ENCODE measurements around the gene CYP27B1.

Gene CYP27B1

DNA sequence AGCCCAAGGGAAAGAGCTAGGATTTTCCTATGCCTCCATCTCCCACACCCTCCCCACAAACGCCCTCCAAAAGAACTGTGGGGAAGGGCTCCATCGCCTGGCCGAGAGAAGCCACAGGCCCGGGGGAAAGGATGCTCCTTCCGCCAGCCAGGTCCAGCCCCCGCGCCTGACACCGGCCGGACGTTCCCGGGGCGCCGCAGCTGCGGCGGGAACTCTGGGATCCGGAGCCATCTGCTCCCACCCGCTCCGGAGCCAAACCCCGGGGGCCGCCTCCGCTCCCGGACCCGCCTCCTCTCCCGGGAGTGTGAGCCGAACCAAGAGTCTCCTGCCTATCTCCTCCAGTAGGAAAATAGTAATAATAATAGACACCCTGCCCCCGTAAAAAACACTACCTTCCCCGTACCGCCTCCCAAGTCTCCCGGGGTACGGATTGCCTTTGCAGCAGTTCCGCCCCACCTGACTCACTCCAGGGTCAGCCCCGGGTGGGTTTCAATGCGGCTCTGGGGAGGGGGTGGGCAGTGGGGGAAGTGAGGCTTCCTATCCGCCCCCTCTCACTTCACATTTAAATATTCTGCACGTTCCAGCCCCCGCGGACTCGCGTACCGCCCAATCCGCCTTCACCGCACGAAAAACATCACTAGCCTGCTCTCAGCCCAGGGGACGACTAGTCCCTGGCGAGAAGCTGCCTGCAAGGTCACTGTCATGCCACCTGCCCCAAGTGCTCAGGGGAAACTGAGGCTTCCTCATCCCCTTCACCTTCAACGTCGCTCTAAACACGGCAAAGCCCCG lies 30.7 kb downstream of the CYP27B1 start:
- DNase-seq (ENCODE audit: low read depth, low spot score), result no peak

DNA sequence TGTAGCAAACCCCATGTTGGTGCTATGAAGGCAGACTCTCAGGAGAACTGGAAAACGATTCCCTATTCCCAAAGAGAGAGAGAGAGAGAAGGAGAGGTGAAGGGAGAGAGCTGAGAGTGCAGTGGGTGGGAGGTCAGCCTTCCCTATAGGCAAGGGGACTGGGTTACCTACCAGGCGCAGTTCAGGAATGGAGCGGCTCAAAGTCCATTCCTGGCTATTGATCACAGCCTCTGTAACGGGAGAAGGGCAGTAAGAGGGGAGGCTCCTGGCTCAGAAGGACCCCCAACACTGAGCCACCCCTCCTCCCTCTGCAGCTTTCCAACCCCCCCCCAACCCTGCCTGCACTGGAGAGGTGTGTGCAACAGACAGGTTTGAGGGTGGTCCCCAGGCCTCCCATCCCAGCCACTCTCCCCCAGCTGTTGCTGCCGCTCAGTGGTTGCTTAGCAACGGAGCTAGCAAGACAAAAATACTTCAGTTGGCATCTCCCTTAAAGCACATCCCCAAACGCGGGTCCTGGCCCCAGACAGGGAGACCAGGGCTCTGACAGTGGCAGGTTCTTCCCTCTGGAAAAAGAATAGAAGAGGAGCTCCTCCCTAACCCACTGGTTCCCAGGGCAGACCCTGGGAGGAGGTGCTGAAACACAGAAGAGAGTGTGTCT lies 31.6 kb downstream of the CYP27B1 start:
- DNase-seq (ENCODE audit: low read depth, low spot score), result no peak

DNA sequence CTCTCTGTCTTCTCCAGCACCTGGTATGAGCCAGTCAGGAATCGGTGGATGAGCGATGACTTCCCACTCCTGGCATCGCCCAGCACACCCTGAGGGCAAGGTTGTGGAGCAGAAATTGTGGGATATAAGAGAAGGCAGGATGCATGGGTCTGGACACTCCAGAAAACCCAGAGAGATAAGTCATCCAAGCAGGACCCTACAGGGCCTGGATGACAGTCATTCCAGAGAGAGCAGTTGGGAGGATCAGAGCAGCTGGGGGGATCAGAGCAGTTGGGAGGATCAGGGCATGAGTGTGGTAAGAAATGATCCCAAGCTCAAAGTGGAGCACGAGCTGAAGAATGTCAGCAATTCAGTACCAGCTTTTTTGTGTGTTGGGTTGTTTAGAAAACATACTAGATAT lies 32.3 kb downstream of the CYP27B1 start:
- DNase-seq (ENCODE audit: low read depth, low spot score), result no peak

DNA sequence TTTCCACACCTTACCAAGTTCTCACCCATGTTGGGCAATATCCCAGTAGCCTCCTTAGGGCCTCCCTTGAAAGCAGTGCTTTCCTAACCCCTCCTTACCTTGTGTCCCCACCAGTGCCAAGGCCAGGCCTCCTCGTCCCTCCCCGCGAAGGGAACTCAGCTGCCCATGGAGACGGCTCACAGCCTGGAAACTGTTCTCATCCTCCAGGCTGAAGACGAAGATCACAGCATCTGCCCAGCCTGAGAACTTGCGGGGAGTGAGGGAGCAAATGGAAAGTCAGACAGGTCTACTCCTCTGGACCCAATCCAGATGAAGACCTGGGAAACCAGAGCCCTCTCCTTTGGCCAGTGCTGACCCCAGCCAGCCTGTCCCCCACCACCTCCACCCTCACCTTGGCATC lies 33.0 kb downstream of the CYP27B1 start:
- DNase-seq (ENCODE audit: low read depth, low spot score), result no peak

DNA sequence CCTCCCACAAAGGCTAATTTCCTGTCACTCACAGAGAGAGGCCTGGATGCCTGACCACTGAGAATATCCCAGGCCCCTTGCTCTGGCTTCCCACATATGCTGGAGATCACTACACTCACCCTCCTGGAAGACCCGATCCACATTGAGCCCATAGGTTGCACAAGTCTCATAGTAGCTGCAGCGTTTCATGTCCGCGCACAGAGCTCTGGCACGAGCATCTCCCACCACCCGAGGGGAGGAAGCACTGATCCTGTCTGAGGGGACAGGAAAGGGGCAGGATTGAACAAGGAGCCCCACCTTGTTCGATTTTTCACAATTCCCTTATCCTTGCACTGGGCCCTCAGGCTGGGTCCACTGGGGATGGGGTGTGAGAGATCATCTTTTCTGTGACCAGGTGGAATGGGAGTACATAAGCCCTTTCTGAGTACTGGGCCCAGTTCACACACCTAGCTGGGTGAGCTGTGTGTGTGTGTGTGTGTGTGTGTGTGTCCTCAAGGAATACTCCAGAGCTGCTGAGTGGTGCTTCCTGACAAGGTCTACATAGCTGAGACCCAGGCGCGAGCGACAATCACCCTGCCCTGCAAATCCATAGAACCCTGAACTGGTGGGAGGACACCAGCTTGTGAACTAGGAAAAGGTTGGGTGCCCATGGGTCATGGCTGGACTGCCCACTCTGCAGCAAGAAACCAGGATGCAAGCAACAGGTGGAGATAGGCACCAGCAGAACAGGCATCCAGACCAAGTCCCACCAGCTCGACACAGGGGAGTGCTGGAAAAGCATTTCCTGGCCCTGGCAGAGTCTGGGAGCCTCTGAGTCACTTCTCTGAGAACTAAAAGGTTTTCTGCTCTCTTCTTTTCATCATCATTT lies 33.9 kb downstream of the CYP27B1 start:
- no peak for DNase-seq (ENCODE audit: low read depth, low spot score)

DNA sequence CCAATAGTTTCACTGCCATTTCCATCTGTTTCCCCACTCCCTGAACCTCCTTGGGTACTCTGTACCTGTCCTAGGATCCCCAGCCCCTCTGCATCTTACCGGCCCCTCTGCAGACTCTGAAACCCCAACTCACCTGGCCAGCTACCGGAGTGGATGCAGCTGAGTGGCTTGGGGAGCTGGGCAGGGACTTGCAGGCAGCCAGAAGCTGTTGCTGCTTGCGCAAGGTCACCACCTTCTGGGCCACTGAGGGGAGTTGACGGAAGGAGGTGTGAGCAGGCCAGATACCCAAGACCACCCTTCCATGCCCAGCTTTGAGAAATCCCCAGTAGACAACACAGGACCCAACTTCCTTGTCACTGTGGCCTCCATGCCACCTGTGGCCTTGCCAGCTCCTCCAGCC lies 34.6 kb downstream of the CYP27B1 start:
- no peak for DNase-seq (ENCODE audit: low read depth, low spot score)

DNA sequence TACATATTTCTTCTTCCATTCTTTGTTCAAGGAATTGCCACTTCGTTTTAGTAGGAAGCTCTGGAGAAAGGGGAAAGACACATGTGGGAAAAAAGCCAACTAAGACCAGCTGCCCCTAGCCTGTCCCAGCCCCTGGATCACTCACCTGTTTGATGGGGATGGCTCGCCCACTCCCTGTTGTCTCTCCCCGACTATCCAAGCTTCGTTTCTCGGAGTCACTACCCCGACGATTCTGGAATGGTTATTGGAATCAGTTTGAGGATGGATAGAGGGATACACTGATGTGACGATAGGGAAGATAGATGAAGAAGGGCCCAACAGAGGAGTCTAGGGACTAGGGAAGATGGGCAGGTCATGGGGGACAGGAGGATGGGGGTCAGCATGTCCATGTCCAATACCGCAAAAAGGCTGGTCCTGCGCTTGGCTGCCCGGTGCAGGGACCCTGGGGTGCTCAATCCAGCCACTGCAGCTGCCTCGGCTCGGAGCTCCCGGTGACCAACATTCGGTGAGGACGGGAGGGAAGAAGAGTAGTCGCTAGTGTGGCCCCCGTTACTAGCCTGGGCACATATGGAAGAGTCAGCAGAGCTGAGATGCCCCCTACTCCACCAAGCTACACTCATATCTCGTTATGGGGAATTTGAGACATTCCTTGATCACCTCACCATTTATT lies 35.3 kb downstream of the CYP27B1 start:
- DNase-seq (ENCODE audit: low read depth, low spot score), result no peak

DNA sequence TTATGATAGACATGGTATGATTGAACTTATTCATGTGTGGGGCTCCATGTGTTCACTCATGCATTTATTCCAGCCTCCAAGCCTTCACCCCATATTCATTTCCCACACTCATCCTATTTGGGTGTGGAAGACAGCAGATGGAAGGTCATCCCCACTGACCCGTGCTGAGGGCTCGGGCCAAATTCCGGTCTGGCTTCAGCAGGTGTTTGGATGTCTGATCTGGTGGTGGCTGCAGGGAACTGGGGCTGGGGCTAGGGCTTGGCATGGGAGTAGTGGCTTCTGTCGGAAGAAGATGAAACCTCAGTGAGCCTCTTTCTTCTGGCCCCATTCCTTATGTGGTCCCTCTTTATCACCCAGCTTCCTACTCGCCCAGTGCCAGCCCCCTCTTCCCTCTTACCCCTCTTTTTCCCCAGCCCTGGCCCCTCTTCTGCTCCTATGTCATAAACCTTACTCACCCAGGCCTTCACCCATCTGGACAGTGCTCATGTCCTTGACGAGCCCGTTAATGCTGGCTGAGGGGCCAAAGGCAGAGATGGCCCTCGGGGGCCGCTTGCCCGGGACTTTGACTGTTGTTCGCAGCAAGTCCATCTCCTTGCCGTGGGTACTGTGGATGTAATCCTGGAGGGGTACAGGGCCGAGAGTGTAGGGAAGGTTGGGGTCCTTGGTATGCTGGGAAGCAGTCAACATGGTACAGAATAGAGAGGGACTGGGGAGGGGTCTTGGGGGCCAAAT lies 36.4 kb downstream of the CYP27B1 start:
- DNase-seq (ENCODE audit: low read depth, low spot score), result no peak

DNA sequence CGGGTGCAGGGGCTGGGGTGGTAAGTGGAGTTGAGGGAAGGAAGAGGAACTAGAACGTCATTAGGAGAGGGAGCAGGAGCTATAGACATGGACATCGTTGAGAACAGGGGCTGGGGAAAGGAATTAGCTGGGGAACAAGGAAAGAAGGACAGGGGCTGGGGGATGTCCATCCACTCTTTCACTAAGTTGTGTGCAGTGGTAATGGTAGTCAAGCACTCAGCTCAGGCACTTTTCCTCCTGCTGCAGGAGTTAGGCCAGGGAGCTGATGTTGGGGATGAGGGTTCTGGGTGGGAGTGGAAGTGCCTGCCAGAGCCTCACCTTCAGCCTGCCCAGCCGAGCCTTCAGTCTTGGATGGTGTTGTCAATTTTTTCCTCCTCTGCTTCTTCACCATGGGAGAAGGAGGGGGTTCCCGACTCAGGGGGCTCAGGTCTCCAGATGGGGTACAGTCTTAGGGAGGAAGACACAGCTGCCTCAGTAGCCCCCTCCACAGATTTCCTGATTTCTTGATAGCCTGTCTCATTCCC lies 37.5 kb downstream of the CYP27B1 start:
- no peak for DNase-seq (ENCODE audit: low read depth, low spot score)

DNA sequence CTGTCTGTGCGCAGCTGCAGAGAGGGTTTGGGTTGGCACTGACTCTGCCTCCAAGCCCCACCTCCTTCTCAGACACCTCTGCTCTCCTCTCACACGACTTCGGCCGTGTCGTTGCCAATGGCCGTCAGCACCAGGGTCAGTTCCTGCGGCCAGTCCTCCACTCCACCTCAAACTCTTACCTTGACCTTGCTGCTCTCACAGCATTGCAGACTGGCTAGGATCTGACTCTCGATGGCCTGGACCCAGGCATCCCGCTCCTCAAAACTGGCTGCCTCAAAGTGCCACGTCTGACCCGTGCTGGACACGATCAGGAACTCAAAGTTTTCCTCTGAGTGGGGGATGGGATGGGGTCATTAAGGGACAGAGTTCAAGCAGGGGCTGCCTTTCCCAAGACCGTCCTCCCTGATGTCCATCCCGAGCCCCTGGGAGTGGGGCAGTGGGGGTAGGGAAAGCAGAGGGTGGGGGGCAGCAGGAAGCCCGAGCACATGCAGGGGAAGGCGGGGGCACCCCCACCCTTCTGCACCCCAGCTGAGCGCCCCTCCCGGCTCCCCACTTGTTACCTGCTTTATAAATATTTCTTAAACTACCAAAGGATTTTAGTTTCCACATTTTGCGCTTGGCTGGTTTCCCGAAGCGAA lies 39.0 kb downstream of the CYP27B1 start:
- DNase-seq (ENCODE audit: low read depth, low spot score), result no peak

DNA sequence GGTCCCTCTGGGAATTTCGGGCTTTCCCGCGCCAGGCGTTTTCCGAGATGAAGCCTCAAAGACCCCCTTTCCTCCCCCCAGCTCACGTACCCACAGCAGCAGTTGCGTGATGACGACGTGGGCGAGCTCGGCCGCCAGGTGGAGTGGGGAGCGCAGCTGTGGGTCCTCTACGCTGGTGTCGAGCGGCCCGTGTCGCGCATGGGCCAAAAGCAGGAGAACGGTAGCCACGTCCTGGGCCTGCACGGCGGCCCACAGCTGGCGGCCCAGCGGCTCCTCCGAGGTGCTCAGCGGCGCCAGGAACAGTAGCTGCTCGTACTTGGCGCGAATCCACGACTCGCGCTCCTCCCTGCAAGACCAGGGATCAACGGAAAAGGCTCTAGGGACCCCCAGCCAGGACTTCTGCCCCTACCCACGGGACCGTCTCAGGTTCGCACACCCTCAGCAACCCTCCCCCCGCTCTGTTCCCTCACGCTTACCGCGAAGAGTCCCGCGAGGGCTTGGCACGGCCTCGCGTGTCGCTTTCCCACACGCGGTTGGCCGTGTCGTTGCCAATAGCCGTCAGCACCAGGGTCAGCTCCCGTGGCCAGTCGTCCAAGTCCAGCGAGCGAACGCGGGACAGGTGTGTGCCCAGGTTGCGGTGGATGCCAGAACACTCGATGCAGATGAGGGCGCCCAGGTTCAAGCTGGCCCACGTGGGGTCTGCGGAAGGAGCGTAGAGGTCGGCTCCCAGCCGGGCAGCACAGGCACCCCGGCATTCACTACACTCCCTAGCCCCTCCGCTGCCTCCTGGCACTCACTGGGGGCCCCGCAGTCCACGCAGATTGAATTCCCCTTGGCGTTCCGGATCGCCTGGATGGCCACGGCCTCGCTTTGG lies 39.8 kb downstream of the CYP27B1 start:
- DNase-seq (ENCODE audit: low read depth, low spot score), result no peak

DNA sequence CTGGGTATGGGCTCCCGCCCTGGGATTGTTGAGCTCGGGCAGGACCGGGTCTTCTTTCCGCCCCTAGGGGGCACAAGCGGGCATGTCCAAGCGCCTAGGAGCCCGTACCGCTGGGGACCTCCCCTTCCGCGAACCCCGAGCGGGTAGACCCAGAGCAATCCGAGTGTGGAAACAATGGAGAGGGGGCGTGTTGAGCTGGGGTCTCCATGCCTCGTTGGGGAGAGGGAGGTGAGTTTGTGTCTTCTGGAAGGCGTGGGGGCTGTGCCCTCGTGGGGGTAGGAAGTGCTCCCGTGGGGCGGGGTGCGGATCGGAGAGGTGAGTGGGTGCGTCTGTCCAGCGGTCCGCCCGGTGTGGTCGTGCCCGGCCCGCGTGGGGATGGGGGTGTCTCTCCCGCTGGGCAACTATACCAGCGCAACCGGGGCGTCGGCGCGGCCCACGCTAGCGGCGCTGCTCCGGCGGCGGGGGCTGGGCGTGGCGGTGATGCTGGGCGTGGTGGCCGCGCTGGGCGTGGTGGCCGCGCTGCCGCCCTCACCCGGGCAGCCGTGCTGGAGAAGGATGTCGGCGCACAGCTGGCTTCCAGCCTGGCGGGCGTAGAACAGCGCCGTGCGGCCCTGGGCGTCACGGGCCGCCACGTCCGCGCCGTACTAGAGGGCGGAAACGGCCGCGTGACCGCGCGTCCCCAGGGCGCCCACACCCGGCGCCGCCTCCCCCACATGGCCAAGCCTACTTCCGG lies 40.6 kb downstream of the CYP27B1 start:
- DNase-seq (ENCODE audit: low read depth, low spot score), result no peak

DNA sequence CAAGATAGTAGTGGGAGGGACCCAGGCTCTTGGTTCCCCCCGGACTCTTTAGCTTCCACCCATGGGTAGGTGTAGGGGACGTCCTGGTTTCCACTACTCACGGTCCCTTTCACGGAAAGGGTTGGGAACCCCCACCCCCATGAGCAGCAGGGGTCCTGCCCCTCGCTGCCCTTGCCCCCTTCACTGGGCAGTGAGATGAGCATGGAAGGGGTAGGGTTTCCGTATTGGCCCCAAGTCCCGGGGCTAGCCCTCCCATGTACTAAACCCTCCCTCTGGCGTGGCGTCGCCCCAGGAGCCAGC lies 41.1 kb downstream of the CYP27B1 start:
- no peak for DNase-seq (ENCODE audit: low read depth, low spot score)

DNA sequence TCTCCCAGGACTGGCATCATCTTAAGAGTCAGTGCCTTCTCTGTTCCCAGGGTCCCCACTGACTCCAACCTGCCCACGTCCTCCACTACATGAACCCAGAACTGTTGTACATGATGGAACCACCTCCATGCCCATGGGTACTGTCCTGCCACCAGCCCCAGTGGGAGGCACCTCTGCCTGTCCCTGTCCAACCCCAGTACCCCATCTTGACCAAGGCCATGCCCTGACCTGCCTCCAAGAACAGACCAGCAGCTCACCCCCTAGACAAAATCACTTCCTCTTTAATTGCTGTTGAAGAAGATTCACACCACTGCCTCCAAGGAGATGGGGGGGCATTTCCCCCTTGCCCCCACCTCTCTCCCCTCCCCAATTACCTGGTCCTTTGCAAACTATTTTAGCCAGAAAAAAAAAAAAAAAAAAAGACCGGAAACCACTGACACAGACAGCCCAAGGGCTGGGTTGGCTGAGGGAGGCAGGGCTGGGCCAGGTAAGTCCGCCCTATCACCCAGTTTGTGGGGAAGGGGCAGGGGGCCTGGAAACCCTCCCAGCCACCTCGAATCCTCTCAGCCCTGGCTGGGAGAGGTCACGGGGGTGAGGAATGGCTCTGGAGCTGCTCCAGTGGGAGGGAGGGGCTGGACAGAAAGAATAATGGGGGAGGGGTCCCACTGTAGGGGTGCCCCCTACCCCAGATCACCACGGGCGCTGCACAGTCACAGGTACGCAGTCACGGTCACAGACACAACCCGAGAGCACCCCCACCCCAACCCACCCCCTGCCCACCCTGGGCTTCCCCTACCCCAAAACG lies 41.7 kb downstream of the CYP27B1 start:
- DNase-seq (ENCODE audit: low read depth, low spot score), result no peak

DNA sequence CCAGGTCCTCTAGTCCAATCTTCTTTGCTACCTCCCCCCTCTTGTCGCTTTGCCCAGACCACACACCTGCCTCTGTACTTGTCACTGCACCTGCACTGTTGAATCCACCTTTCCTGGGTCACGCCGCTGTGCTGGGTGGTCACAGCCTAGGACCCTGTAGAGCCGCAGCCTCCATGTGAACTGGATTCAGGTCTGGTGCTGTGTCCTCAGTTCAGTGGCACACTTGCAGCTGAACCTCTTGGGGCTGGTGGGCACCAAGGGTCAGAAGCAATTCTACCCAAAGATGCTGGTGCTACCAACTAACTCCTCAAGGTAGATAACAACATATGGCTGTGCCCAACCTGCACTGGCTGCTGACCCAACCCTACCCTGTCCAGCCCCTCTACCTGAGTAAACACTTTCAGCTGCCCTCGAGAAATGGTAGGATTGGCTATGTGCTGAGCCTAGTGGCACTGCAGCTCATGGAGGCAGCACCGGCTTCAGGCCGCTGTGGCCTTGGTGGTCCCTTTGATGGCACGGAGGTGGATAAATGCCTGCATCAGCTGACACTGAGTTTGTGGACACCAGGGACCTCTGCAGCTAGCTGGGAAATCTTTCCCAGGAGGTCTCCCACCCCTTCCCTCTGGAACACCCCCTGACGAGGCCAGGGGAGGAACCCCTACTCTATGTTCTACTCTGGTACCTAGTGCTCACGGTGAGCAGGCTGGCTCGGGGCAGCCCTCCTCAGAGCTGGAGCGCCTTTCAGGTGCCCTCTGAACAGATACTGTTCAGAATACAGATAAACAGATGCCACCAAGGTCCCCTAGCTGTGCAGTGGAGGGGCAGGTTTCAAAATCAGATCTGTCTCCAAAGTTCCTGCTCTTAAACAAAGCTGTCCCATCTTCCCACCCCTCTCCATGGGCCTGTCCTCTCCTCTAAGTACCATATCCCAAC lies 42.6 kb downstream of the CYP27B1 start:
- no peak for DNase-seq (ENCODE audit: low read depth, low spot score)

DNA sequence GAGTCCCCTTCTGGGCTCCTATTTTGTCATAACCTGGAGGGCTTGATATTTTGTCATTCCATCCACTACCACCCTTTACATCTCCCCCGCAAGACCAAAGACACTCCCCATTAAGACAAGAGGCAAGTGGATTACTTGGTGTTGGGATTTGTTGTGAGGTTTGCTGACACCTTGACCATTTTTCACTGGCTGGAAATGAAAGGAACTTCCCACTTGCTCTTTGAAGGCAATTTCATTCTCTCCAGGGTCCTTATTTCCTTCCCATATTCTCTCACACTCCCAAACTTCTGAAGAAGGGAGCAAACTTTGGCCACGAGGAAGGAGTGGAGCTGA lies 43.3 kb downstream of the CYP27B1 start:
- DNase-seq (ENCODE audit: low read depth, low spot score), result no peak
